Coronary artery (tissue), 2 donors: ENCODE data around the gene KRTCAP2.
A peak's percentile ranks its signal among the peaks of the same experiment; 100 is the strongest.

Experiments used
- DNase-seq: peaks from one replicate; pipeline ENCODE4 v3.0.0-alpha.2; 2017; ENCODE audit warnings: low spot score
- H3K27ac ChIP-seq, 2 donors: fragments of 200-600 bp; sonication (generic); one replicate each; pipeline ENCODE4 v1.5.1; 2016 to 2019
- H3K4me3 ChIP-seq: fragments of 200-600 bp; sonication (generic); 2 replicates; pipeline ENCODE4 v1.5.1; 2016; ENCODE audit warnings: mild to moderate bottlenecking, moderate library complexity
- TF ChIP-seq, protein P1 (sequence below): fragments of 200-600 bp; sonication (generic); IDR thresholded peaks from one replicate; pipeline ENCODE4 v1.5.1; 2019; ENCODE audit warnings: antibody characterized with exemption

Gene KRTCAP2

GRCh38 chr1:155209312-155209721, 36.2 kb upstream of the KRTCAP2 start:
- no peak for DNase-seq

GRCh38 chr1:155208541-155209311, 35.6 kb upstream of the KRTCAP2 start, which contains the start of gene MTX1:
Gene MTX1, plus strand, starts transcription at chr1:155208695. Its CDS starts 110 bp downstream, at chr1:155208805.
- TF ChIP-seq, protein P1, sequence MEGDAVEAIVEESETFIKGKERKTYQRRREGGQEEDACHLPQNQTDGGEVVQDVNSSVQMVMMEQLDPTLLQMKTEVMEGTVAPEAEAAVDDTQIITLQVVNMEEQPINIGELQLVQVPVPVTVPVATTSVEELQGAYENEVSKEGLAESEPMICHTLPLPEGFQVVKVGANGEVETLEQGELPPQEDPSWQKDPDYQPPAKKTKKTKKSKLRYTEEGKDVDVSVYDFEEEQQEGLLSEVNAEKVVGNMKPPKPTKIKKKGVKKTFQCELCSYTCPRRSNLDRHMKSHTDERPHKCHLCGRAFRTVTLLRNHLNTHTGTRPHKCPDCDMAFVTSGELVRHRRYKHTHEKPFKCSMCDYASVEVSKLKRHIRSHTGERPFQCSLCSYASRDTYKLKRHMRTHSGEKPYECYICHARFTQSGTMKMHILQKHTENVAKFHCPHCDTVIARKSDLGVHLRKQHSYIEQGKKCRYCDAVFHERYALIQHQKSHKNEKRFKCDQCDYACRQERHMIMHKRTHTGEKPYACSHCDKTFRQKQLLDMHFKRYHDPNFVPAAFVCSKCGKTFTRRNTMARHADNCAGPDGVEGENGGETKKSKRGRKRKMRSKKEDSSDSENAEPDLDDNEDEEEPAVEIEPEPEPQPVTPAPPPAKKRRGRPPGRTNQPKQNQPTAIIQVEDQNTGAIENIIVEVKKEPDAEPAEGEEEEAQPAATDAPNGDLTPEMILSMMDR: no peak
- peak within 1 kb of the TSS; percentile 97 to 98 for H3K27ac ChIP-seq
- DNase-seq: peak; percentile 98

More at GRCh38 chr1:155209312-155209721, 36.2 kb upstream of the KRTCAP2 start:
- H3K27ac ChIP-seq: peak overlapping the region; percentile 97 to 98
- peak overlapping the region; percentile 81 for H3K4me3 ChIP-seq
- TF ChIP-seq, protein P1: no peak

GRCh38 chr1:155207806-155208540, 34.9 kb upstream of the KRTCAP2 start, which contains the start of gene THBS3:
Gene THBS3, minus strand, starts transcription at chr1:155207897. Its CDS starts 21 bp downstream, at chr1:155207876.
- H3K4me3 ChIP-seq: peak within 1 kb of the TSS; percentile 81
- TF ChIP-seq, protein P1: no peak
- DNase-seq: peak; percentile 87
- peak within 1 kb of the TSS; percentile 97 to 98 for H3K27ac ChIP-seq

More at GRCh38 chr1:155208541-155209311, 35.6 kb upstream of the KRTCAP2 start, which contains the start of gene MTX1:
- H3K4me3 ChIP-seq: peak within 1 kb of the TSS; percentile 81

DNA sequence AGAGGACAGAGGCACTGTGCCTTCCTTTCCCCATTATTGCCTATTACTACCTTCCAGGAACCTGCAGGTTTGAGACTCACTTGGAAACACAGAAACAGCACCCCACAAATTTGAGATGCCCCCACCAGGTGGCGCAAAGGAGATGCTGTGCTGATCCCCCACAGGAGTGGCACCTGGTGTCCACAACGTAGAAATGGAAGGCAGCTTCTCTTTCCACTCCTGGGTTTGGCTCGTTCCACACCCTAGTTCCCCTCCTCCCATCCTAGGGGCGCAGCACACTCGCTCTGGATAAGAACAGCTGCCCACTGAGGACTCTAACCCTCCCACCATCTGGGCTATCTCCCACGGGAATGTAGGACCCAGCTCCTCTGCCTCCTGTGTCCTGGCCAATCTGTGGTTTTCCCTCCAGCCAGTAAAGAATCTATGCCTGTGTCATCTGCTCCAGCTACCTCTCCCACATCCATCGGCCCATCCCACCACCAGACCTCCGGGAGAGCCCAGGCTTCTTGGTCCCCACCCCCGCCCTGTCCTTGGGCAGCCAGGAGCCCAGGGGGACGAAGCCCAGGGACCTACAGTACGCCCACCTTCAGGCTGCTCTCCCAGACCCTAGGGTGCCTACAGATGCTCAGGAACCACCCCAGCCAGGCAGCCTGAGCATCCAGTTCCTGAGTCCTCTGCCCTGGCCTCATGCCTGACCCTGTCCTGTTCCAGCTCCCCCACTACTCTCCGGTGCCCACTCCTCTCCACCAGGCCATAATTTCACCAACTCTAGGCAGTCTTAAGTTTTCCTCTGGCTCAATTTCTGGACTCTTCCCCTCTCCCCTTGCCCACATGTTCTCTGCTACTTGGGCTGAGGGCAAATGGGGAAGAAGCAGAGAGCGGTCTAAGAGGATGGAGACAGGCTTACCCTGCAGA, 34.0 kb upstream of the KRTCAP2 start:
- DNase-seq: peak; percentile 92
- TF ChIP-seq, protein P1: peak; percentile 67
- H3K27ac ChIP-seq: peak overlapping the region; percentile 97 to 98
- H3K4me3 ChIP-seq: peak overlapping the region; percentile 81

GRCh38 chr1:155205969-155206593, 33.0 kb upstream of the KRTCAP2 start:
- DNase-seq: no peak
- Histone ChIP-seq H3K4me3 (no peak overlapping the region), H3K27ac (peak overlapping the region; percentile 53 to 98)
- TF ChIP-seq, protein P1: no peak

- TF ChIP-seq, protein P1: no peak
- H3K4me3 ChIP-seq: no peak overlapping the region
- peak; percentile 68 for DNase-seq
- H3K27ac ChIP-seq: no peak overlapping the region
These were observed 31.9 kb upstream of the KRTCAP2 start for GRCh38 chr1:155205035-155205434.
